Cardiac septum (tissue), 1 donor: ENCODE data around the gene CYP2A6. TPM values are rescaled to one million over a fixed set of nuclear protein-coding genes. Genes with fewer than 3 reads are reported as not detected.

Source experiments
- total RNA-seq: library from RNA; stranded (reverse); fragmentation: NEBNext Ultra II Directional; extraction: Animal tissue kit (Norgen Biotek cat#: 25700); gene quantifications from one replicate; pipeline ENCODE4 v1.2.1, GENCODE V29; 2021
- donor health status: DM: no; HTN: no; CAD: no.

Gene CYP2A6
- total RNA-seq, 1 donor from 2014 or later: not detected

Other genes starting within 250 kb of the CYP2A6 start
- gene LTBP4, start 249.1 kb downstream of the CYP2A6 start, total RNA-seq: 216 TPM
- gene NUMBL, start 159.8 kb downstream of the CYP2A6 start, total RNA-seq: 20.7 TPM
- 18.1 TPM for gene COQ8B, start 133.6 kb downstream of the CYP2A6 start, total RNA-seq
- gene ITPKC, start 133.3 kb downstream of the CYP2A6 start, total RNA-seq: 10.0 TPM
- gene ACTMAP, start 100.0 kb downstream of the CYP2A6 start, total RNA-seq: 9.2 TPM
- gene SNRPA, start 99.2 kb downstream of the CYP2A6 start, total RNA-seq: 32.9 TPM
- 1.00 TPM for gene MIA, start 74.9 kb downstream of the CYP2A6 start, total RNA-seq
- 16.9 TPM for gene RAB4B, start 72.2 kb downstream of the CYP2A6 start, total RNA-seq
- 48.4 TPM for gene EGLN2, start 51.3 kb downstream of the CYP2A6 start, total RNA-seq
- gene CYP2A7, start 31.8 kb upstream of the CYP2A6 start, total RNA-seq: not detected
- gene CYP2B6, start 140.8 kb upstream of the CYP2A6 start, total RNA-seq: not detected
- gene CYP2A13, start 238.0 kb upstream of the CYP2A6 start, total RNA-seq: not detected